ENCODE data around the gene CPNE2. TPM values are rescaled to one million over a fixed set of nuclear protein-coding genes. Genes with fewer than 3 reads are reported as not detected.

The CPNE2 gene
- total RNA-seq: 14.6 and 20.4 TPM in 2 replicates

GRCh38 chr16:57091975-57092785 lies at the start of gene CPNE2:
TSS of gene CPNE2 (plus strand) at chr16:57092583. CDS start at chr16:57110743, 18,160 bp downstream.

GRCh38 chr16:57185945-57186871 lies 93.8 kb downstream of the CPNE2 start, which contains the start of the genes PSME3IP1 and RSPRY1:
TSS of gene PSME3IP1 (minus strand) at chr16:57186039. CDS start at chr16:57173854, 12,185 bp downstream.
TSS of gene RSPRY1 (plus strand) at chr16:57186329. CDS start at chr16:57204659, 18,330 bp downstream.

Other genes starting within 250 kb of the CPNE2 start
- under 0.01 TPM in 1 of 2 replicates, not detected in the other for gene SLC12A3, start 227.4 kb upstream of the CPNE2 start, total RNA-seq
- gene HERPUD1, start 160.4 kb upstream of the CPNE2 start, total RNA-seq: 113 and 367 TPM in 2 replicates
- not detected in 2 replicates for gene CETP, start 130.6 kb upstream of the CPNE2 start, total RNA-seq
- 16.7 and 22.2 TPM in 2 replicates for gene NLRC5, start 103.0 kb upstream of the CPNE2 start, total RNA-seq
- gene PSME3IP1, start 93.5 kb downstream of the CPNE2 start, total RNA-seq: 67.7 and 106 TPM in 2 replicates
- gene RSPRY1, start 93.7 kb downstream of the CPNE2 start, total RNA-seq: 40.2 and 43.1 TPM in 2 replicates
- gene ARL2BP, start 152.7 kb downstream of the CPNE2 start, total RNA-seq: 65.2 and 65.3 TPM in 2 replicates
- 0.12 TPM in 1 of 2 replicates, not detected in the other for gene PLLP, start 192.1 kb downstream of the CPNE2 start, total RNA-seq

All from uterine smooth muscle cell (primary cell).